ENCODE data around the gene PLA2G2F. TPM values are rescaled to one million over a fixed set of nuclear protein-coding genes. Genes with fewer than 3 reads are reported as not detected.

PLA2G2F gene
- polyA plus RNA-seq (ENCODE audit: insufficient read depth in 1 of 5, insufficient read length in 5 of 5, low replicate concordance in 1 of 5), result not detected
- long read RNA-seq, donor 1, result 0 reads
- long read RNA-seq, donor 2, result 0 reads
- long read RNA-seq, donor 3, result 0 reads
- long read RNA-seq, donor 4, result 0 reads
- long read RNA-seq, donor 5, result 0 reads
- long read RNA-seq, donor 6, result 0 reads
- long read RNA-seq, donor 7, result 0 reads
- long read RNA-seq, donor 8, result 0 reads

GRCh38 chr1:20138961-20139550 is at the start of gene PLA2G2F:
Gene PLA2G2F (plus strand): TSS chr1:20139323. CDS start chr1:20139428, 105 bp downstream.
- no peak for DNase-seq

GRCh38 chr1:20089328-20090077 is 49.6 kb upstream of the PLA2G2F start:
- DNase-seq, result no peak

GRCh38 chr1:20090119-20090518 is 49.0 kb upstream of the PLA2G2F start:
- DNase-seq, result no peak

- no peak for DNase-seq
These were observed 48.5 kb upstream of the PLA2G2F start for GRCh38 chr1:20090641-20091040.

- DNase-seq, result no peak
These were observed 45.8 kb upstream of the PLA2G2F start for GRCh38 chr1:20093303-20093702.

- DNase-seq, result no peak
These were observed 45.2 kb upstream of the PLA2G2F start for GRCh38 chr1:20093940-20094391.

GRCh38 chr1:20095564-20096434 is 43.3 kb upstream of the PLA2G2F start:
- DNase-seq, result no peak

- no peak for DNase-seq
These were observed 42.2 kb upstream of the PLA2G2F start for GRCh38 chr1:20096840-20097447.

- peak; percentile 67 to 70 for DNase-seq
These were observed 39.6 kb upstream of the PLA2G2F start for GRCh38 chr1:20099533-20099932.

- peak in 1 of 2 donors; percentile 50 for DNase-seq
These were observed 38.3 kb upstream of the PLA2G2F start for GRCh38 chr1:20100632-20101355.

- no peak for DNase-seq
These were observed 36.2 kb upstream of the PLA2G2F start for GRCh38 chr1:20102875-20103274.

- no peak for DNase-seq
These were observed 33.3 kb upstream of the PLA2G2F start for GRCh38 chr1:20105856-20106255.

- DNase-seq, result no peak
These were observed 31.8 kb upstream of the PLA2G2F start for GRCh38 chr1:20107351-20107750.

- DNase-seq, result no peak
These were observed 31.3 kb upstream of the PLA2G2F start for GRCh38 chr1:20107796-20108195.

- DNase-seq, result no peak
These were observed 30.6 kb upstream of the PLA2G2F start for GRCh38 chr1:20108366-20109123.

GRCh38 chr1:20109223-20109856 is 29.8 kb upstream of the PLA2G2F start:
- no peak for DNase-seq

- DNase-seq, result no peak
These were observed 28.4 kb upstream of the PLA2G2F start for GRCh38 chr1:20110679-20111078.

- no peak for DNase-seq
These were observed 27.7 kb upstream of the PLA2G2F start for GRCh38 chr1:20111452-20111851.

GRCh38 chr1:20112279-20113000 is 26.7 kb upstream of the PLA2G2F start:
- DNase-seq, result no peak
